ENCODE results near the gene DLGAP1. TPM values are rescaled to one million over a fixed set of nuclear protein-coding genes. Genes with fewer than 3 reads are reported as not detected.

The DLGAP1 gene
- total RNA-seq, 4 donors from 2014 or later, result 1.2 to 1.4 (median 1.4) TPM

DNA sequence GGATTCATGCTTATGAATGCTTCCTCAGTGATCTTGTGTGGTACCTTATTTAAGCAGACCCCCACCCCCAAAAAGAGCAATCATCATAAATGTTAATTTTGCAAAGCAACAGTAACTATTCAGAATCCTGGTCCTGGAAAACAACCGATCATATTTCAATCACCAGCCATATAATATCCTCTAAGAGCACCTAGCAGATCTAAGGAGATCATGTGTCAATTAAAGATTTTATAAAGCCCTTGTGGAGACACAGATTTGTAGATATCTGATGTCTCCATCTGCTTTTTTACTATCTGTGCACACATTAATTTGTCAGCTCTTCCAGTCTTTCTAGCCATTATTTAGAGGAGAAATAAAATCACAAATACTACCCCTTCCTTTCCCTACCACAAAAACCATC is 581.4 kb downstream of the DLGAP1 start:
- TF ChIP-seq EP300 (IDR thresholded peaks at IDR 0.05) (no peak), POLR2A (IDR thresholded peaks at IDR 0.05; ENCODE audit: low read depth) (no peak), POLR2AphosphoS5 (IDR thresholded peaks at IDR 0.05) (no peak)
- TF ChIP-seq, protein P1, sequence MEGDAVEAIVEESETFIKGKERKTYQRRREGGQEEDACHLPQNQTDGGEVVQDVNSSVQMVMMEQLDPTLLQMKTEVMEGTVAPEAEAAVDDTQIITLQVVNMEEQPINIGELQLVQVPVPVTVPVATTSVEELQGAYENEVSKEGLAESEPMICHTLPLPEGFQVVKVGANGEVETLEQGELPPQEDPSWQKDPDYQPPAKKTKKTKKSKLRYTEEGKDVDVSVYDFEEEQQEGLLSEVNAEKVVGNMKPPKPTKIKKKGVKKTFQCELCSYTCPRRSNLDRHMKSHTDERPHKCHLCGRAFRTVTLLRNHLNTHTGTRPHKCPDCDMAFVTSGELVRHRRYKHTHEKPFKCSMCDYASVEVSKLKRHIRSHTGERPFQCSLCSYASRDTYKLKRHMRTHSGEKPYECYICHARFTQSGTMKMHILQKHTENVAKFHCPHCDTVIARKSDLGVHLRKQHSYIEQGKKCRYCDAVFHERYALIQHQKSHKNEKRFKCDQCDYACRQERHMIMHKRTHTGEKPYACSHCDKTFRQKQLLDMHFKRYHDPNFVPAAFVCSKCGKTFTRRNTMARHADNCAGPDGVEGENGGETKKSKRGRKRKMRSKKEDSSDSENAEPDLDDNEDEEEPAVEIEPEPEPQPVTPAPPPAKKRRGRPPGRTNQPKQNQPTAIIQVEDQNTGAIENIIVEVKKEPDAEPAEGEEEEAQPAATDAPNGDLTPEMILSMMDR (IDR thresholded peaks at IDR 0.05), result no peak
- Histone ChIP-seq H3K27ac (replicated peaks in 1 of 4) (no peak overlapping the region), H3K36me3 (no peaks in the 10 kb centered on the region), H3K4me3 (no peak overlapping the region), H3K9me3 (no peaks in the 10 kb centered on the region), H3K4me1 (no peaks in the 10 kb centered on the region), H3K27me3 (peaks cover 0 to 4% (median 0%) of the 10 kb centered on the region in 4 donors)
- 73% methylated on average over 1 of the region's 1 CpG for WGBS
- no peak for DNase-seq (ENCODE audit: extremely low spot score)
- intact Hi-C loops (cut with DNase I), result loop anchor here (10.0 kb wide), 2 partner anchors 111 to 169 kb away; no protein-coding TSS in a partner anchor

DNA sequence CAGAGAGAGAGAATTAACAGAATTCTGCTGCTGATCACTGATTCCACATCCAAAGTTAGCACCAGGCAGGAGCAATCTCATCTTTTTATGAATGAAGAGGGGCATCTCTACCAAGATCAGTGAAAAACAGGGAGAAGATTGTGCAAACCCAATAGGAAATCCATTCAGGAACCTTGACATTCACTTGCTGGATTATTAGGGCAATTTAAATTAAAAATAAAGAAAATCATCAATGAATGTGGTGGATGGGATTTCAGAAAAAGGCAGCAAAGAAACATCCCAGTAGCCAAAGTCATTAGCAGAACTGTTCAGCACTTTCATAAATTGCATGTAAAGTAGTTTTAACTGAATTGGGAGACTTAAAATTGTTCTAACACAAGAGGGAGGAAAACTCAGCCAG is 581.9 kb downstream of the DLGAP1 start:
- no peaks in the 10 kb centered on the region for H3K36me3 ChIP-seq
- H3K27me3 ChIP-seq, result peaks cover 0 to 4% (median 0%) of the 10 kb centered on the region in 4 donors
- no peaks in the 10 kb centered on the region for H3K9me3 ChIP-seq
- intact Hi-C loops (cut with DNase I), result loop anchor here (10.0 kb wide), 2 partner anchors 112 to 168 kb away; no protein-coding TSS in a partner anchor
- H3K4me1 ChIP-seq, result no peaks in the 10 kb centered on the region
- no peak for DNase-seq (ENCODE audit: extremely low spot score)
- H3K4me3 ChIP-seq, result no peak overlapping the region
- no peak for TF ChIP-seq POLR2A (IDR thresholded peaks at IDR 0.05; ENCODE audit: low read depth)
- no peak for TF ChIP-seq POLR2AphosphoS5 (IDR thresholded peaks at IDR 0.05)
- no peak for TF ChIP-seq EP300 (IDR thresholded peaks at IDR 0.05)
- TF ChIP-seq, protein P1 (IDR thresholded peaks at IDR 0.05), result no peak
- no peak overlapping the region for H3K27ac ChIP-seq (replicated peaks in 1 of 4)

DNA sequence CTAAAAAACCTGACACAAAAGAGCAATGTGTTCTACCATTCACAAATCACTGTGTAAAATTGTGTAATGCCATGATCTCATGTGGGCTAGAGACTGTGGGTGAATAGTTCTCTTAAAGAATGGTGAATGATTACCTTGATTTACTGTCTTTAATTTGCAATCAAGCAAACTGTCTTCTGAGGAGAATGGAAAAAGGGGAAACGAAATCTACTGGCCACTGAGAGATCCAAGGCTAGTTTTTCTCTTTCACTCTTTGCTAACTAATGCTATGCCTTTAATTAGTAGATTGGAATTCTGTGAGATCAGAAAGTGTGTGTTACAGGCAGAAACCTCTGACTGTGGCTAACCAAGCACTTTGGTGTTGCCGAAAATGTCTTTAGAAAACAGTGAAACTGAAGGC is 582.5 kb downstream of the DLGAP1 start:
- intact Hi-C loops (cut with DNase I), result loop anchor here (10.0 kb wide), 2 partner anchors 112 to 168 kb away; no protein-coding TSS in a partner anchor
- no peak overlapping the region for H3K4me3 ChIP-seq
- WGBS, result 70% methylated on average over 2 of the region's 2 CpGs

DNA sequence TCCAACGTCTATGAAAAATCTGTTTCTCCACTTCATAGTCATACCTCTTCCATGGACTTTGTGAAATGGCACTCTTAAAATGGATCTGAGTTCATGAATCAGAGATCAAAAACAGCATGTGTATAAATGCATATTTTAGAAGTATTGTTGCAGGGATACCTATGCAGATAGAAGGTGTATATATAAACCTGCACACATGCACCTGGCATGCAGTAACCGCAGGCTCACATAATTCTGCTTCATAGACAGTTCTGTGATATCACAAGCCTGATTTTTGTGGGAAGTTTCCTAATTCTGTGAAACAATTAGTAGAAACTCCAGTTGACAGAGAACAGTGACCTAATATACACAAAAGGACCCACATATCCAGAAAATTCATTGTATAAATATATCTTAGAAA is 583.4 kb downstream of the DLGAP1 start:
- no peaks in the 10 kb centered on the region for H3K36me3 ChIP-seq
- intact Hi-C loops (cut with DNase I), result loop anchor here (2.0 to 10.0 kb wide), 3 partner anchors 101 to 167 kb away; no protein-coding TSS in a partner anchor

More for the DNA sequence above, 582.5 kb downstream of the DLGAP1 start:
- no peak overlapping the region for H3K27ac ChIP-seq (replicated peaks in 1 of 4)
- H3K27me3 ChIP-seq, result peaks cover 0 to 4% (median 0%) of the 10 kb centered on the region in 4 donors
- no peak for DNase-seq (ENCODE audit: extremely low spot score)
- TF ChIP-seq POLR2AphosphoS5 (IDR thresholded peaks at IDR 0.05), result no peak
- TF ChIP-seq EP300 (IDR thresholded peaks at IDR 0.05), result no peak
- no peak for TF ChIP-seq POLR2A (IDR thresholded peaks at IDR 0.05; ENCODE audit: low read depth)
- no peaks in the 10 kb centered on the region for H3K9me3 ChIP-seq
- no peaks in the 10 kb centered on the region for H3K36me3 ChIP-seq
- no peaks in the 10 kb centered on the region for H3K4me1 ChIP-seq

DNA sequence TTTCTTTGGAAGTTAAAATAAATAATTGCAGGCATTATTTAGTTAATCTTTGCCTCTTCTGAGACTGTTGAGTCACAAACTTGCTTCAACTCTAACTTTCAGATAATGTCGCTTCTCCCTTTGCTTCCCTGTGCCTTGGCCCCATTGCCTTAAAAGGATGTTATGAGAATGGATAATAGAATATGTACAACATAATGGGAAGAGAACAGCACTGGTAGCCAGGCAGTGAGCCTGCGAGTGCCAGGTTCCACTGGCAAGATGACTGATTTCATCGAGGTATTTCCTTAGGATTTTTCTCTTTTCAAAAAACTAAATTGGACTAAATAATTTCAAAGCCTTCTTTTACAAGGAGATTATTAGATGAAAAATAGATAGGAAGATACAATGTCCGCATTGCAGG is 584.2 kb downstream of the DLGAP1 start:
- WGBS, result 88% methylated on average over 4 of the region's 4 CpGs
- Histone ChIP-seq H3K27me3 (peaks cover 0 to 4% (median 0%) of the 10 kb centered on the region in 4 donors), H3K4me3 (no peak overlapping the region), H3K27ac (replicated peaks in 1 of 4) (no peak overlapping the region), H3K36me3 (no peaks in the 10 kb centered on the region), H3K9me3 (no peaks in the 10 kb centered on the region), H3K4me1 (no peaks in the 10 kb centered on the region)
- intact Hi-C loops (cut with DNase I), result loop anchor here (2.0 to 10.0 kb wide), 3 partner anchors 100 to 166 kb away; no protein-coding TSS in a partner anchor
- TF ChIP-seq, protein P1 (IDR thresholded peaks at IDR 0.05), result no peak
- no peak for TF ChIP-seq POLR2AphosphoS5 (IDR thresholded peaks at IDR 0.05)
- no peak for TF ChIP-seq EP300 (IDR thresholded peaks at IDR 0.05)
- TF ChIP-seq POLR2A (IDR thresholded peaks at IDR 0.05; ENCODE audit: low read depth), result no peak
- no peak for DNase-seq (ENCODE audit: extremely low spot score)

More for the DNA sequence above, 583.4 kb downstream of the DLGAP1 start:
- no peak overlapping the region for H3K4me3 ChIP-seq
- no peak for TF ChIP-seq EP300 (IDR thresholded peaks at IDR 0.05)
- no peak for TF ChIP-seq POLR2AphosphoS5 (IDR thresholded peaks at IDR 0.05)
- no peak for TF ChIP-seq POLR2A (IDR thresholded peaks at IDR 0.05; ENCODE audit: low read depth)
- TF ChIP-seq, protein P1 (IDR thresholded peaks at IDR 0.05), result no peak
- no peak for DNase-seq (ENCODE audit: extremely low spot score)
- 86% methylated on average over 2 of the region's 2 CpGs for WGBS
- H3K4me1 ChIP-seq, result no peaks in the 10 kb centered on the region
- H3K9me3 ChIP-seq, result no peaks in the 10 kb centered on the region
- peaks cover 0 to 4% (median 0%) of the 10 kb centered on the region in 4 donors for H3K27me3 ChIP-seq
- no peak overlapping the region for H3K27ac ChIP-seq (replicated peaks in 1 of 4)
